ENCODE results near the gene TMC8. TPM values are rescaled to one million over a fixed set of nuclear protein-coding genes. Genes with fewer than 3 reads are reported as not detected.
"Not testable (repeated sequence)": the region's sequence is repeated elsewhere in the genome, so short reads cannot be mapped to it uniquely, and the experiment has no call there.

The TMC8 gene
- polyA plus RNA-seq, 3 donors, result 1.1 to 3.5 (median 2.4) TPM

DNA sequence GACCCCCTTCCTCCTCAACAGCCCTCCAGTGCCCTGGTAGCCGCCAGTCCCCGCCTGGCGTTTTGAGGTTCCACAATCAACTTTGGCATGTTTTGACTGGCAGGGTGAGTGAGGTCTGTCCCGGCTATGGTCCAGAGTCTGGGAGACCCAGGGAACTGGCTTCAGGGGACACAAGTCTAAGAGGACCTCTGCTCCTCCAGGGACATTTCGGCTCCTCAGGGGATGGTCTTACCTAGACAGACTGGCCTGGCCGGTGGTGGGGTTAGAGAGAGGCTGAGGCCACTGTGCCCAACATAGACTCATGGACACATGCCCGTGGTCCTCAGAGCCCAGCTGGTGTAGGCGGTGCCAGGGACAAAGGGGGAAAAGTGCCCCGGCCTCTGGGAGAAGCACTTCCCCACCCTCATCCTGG lies 2.2 kb downstream of the TMC8 start:
- no peak for DNase-seq (ENCODE audit: extremely low read depth in 1 of 11, low read depth in 9 of 11, low spot score in 4 of 11)

DNA sequence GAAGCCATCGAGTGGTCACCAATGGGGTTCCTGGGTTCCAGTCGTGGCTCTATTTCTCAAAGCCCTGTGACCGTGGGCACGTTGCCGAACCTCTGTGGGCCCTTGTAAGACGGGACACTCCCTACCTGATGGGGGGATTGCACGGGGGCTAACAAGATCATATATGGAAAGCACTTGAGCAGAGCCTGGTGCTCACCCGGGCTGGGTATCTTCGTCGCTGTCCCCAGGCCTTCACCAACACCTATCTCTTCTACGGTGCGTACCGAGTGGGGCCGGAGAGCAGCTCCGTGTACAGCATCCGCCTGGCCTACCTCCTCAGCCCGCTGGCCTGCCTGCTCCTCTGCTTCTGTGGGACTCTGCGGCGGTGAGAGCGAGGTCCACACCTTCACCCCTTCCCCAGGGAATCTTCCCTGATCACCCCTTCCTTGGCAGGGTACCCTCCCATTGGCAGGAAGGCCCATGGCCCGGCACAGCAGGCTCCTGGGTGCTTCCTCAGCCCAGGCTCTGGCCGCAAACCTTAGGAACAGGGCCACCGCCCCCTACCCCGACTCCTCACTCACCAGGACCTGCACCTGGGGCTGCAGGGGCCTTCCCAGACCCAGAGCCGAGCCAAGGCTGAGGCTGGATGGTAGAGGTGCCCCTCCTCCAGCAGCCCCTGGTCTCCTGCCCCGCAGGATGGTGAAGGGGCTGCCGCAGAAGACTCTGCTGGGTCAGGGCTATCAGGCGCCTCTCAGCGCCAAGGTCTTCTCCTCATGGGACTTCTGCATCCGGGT lies 2.8 kb downstream of the TMC8 start:
- no peak for DNase-seq (ENCODE audit: extremely low read depth in 1 of 11, low read depth in 9 of 11, low spot score in 4 of 11)

DNA sequence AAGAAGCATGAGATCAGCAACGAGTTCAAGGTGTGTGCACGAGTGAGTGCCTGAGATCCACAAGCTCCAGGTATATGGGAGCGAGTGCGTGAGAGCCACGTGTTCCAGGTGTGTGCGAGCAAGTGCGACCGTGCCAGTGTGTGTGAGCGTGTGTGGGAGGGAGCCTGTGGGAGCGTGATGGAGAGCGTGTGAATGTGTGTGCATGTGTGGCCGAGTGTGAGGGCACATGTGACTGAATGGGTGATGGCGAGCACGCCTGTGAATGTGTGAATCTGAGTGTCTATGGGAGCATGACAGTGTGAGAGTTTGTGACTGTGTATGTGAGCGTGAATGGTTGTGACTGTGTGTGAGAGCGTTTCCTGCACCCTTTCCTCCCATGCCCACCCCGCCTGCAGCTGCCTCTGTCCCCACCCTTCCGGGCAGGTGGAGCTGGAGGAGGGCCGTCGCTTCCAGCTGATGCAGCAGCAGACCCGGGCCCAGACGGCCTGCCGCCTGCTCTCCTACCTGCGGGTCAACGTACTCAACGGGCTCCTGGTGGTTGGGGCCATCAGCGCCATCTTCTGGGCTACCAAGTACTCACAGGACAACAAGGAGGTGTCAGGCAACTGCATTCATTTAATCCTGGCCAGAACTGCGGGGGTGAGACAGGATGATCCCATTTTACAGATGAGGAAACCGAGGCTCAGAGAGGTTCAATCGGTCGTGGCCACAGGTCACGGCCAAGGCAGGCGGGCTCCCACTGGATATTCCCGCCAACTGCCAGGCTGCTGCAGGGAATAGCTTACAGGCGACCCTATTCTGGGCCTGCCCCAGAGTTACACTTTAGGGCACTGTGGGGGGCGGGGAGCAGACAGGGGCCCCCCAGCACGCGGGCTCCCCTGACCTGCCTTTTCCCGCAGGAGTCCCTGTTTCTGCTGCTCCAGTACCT lies 3.7 kb downstream of the TMC8 start:
- DNase-seq (ENCODE audit: extremely low read depth in 1 of 11, low read depth in 9 of 11, low spot score in 4 of 11), result no peak

DNA sequence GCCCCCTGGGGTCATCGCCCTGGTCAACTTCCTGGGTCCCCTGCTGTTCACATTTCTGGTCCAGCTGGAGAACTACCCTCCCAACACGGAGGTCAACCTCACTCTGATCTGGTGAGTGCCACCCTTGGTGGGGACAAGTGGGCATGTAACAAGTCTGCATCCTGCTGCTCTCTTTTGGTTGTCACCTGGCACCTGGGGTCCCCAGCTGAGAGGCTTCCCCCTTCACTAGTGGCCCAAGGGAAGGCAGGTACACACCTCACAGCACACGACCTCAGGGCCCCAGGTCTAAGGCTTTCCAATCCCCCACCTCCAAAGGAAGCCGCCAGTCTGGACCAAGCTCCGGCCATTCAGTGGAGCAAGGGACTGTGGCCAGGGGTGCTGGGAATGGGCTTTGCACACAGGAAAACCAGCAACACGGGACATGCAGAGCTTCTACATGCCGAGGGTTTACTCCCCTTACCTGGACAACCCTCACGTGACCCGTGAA lies 4.4 kb downstream of the TMC8 start:
- no peak for DNase-seq (ENCODE audit: extremely low read depth in 1 of 11, low read depth in 9 of 11, low spot score in 4 of 11)

DNA sequence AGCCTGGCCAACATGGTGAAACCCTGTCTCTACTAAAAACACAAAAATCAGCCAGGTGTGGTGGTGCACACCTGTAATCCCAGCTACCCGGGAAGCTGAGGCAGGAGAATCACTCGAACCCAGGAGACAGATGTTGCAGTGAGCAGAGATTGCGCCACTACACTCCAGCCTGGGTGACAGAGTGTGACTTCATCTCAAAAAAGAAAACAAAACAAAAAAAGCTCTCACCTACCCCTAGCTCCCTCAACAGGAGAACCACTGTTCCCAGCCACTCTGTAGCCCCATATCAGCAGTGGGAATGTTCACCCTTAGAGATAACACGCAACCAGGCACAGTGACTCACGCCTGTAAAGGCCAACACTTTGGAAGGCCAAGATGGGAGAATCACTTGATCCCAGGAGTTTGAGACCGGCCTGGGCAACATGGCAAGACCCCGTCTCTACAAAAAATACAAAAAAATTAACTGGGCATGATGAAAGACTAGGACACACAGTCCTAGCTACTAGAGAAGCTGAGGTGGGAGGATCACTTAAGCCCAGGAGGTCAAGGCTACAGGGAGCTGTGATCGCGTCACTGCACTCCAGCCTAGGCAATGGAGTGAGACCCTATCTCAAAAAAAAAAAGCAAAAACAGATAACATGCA lies 5.4 kb downstream of the TMC8 start:
- DNase-seq (ENCODE audit: extremely low read depth in 1 of 11, low read depth in 9 of 11, low spot score in 4 of 11), result no peak

DNA sequence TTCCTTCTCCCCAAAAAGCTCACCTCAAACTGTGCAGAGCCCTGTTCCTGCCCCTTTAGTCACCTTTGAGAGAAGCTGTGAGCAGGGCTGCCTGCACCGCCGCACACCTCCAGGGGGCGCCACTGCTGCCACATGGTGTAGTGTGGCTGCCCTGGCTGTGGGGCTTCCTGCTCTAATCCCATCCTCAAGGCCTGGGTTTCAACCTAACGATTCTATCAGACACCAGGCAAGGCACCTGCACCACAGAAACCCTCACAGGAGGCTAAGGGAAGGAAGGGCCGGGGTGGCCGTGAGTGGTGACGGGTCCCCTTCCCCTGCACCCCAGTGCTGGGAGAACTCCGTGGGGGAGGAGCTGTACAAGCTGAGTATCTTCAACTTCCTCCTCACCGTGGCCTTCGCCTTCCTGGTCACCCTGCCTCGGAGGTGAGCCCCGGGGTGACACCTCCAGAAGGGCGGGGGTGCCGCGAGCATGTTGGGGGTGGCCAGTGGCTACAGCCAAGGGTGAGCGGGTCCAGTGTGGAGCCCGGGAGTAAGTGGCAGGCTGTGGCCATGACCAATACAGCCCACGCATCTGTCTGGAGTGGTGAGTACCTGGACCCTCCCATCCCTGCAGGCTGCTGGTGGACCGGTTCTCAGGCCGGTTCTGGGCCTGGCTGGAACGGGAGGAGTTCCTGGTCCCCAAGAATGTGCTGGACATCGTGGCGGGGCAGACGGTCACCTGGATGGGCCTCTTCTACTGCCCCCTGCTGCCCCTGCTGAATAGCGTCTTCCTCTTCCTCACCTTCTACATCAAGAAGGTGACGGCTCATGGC lies 7.0 kb downstream of the TMC8 start:
- no peak for DNase-seq (ENCODE audit: extremely low read depth in 1 of 11, low read depth in 9 of 11, low spot score in 4 of 11)

DNA sequence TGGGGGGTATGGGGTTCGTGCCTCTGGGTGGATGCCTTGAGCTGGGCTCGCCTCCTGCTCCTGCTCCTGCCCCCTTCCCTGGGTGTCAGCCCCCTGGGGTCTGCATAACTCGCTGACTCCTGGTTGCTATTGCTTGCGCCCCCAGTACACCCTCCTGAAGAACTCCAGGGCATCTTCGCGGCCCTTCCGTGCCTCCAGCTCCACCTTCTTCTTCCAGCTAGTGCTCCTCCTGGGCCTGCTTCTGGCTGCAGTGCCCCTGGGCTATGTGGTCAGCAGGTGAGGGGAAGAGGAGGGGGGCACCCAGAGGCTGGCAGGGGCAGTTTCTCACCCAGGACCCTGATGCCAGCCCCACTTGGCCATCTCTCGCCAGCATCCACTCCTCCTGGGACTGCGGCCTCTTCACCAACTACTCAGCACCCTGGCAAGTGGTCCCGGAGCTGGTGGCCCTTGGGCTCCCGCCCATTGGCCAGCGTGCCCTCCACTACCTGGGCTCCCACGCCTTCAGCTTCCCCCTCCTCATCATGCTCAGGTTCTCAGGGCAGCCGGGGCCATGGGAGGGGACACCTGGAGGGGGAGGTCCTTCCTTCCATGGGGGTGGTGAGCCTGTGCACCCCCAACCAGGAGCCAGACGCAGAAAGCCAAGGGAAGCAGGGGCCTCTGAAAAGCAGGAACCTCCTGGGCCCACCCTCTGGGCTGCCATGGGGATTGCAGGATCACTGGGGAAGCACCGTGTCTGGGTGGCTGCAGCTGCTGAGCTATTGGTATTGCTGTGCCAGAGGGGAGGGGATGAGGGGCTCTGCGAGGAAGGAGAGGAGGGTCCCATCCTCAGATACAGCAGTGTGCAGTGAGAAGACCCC lies 7.9 kb downstream of the TMC8 start:
- DNase-seq (ENCODE audit: extremely low read depth in 1 of 11, low read depth in 9 of 11, low spot score in 4 of 11), result no peak

DNA sequence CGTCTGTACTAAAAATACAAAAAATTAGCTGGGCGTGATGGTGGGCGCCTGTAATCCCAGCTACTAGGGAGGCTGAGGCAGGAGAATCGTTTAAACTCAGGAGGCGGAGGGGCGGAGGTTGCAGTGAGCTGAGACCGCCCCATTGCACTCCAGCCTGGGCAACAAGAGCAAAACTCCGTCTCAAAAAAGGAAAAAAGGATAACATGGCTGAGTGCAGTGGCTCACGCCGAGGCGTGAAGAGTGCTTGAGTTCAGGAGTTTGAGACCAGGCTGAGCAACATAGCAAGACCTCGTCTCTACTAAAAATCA lies 9.2 kb downstream of the TMC8 start:
- not testable (repeated sequence) for DNase-seq (ENCODE audit: extremely low read depth in 1 of 11, low read depth in 9 of 11, low spot score in 4 of 11)

DNA sequence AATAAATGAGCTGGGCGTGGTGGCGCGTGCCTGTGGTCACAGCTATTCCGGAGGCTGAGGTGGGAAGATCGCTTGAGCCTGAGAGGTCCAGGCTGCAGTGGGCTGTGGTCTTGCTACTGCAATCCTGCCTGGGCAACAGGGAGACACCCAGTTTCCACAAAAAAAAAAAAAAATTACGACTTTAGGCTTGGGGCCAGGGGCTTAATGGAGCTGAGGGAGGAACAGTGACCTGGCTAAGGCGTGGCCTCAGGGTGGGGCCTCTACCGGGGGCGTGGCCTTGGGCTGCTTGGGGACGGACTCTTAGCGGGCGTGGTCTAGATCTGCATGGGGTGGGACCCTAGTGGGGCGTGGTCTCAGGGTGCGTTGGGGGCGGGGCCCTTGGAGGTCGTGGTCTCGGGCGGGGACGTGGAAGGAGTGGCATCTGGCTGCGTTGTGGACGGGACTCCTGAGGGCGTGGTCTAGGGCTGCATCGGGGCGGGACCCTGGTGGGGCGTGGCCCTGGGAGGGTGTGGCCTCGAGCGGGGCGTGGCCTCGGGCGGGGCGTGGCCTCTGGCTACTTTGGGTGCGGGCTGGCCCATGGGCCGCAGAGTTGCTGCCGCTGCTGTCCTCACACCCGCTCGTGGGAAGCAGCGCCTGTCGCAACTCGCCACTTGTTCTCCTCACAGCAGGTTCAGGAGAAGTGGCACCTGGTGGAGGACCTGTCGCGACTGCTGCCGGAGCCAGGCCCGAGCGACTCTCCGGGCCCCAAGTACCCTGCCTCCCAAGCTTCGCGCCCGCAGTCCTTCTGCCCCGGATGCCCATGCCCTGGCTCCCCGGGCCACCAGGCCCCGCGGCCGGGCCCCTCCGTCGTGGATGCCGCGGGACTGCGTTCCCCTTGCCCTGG lies 9.8 kb downstream of the TMC8 start:
- DNase-seq (ENCODE audit: extremely low read depth in 1 of 11, low read depth in 9 of 11, low spot score in 4 of 11), result peak in 2 of 11 donors; percentile 47 to 82

DNA sequence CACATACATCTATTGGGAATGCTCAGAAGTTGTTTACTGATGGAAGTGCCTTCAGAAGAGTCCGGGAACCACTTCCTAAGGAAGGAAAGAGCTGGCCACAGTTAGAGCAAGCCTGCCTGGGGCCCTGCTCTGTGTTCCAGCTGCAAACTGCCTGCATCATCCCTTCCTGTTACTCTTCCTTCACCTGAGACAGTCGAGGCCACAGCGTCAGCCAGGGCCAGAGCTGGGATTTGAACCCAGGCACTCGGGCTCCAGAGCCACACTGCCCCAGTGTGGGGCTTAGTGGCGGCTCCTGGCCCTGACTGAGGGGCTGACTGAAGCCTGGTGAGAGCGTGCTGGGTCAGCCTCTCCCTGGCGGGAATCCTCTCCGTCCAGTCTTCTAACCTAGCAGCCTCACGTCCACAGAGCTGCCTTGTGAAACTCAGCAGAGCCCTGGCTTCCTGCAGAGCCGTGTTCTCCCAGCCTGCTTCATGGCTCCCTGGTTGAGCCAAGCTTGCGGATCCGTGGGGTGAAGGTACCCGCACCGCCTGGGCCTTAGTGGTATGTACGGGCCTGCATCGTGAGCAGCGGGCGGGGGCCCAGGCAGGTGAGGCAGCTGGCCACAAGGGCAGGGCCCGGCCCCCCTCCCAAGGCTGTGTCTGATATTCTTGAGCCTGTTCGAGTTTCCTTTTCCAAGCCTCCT lies 11.0 kb downstream of the TMC8 start:
- DNase-seq (ENCODE audit: extremely low read depth in 1 of 11, low read depth in 9 of 11, low spot score in 4 of 11), result no peak

DNA sequence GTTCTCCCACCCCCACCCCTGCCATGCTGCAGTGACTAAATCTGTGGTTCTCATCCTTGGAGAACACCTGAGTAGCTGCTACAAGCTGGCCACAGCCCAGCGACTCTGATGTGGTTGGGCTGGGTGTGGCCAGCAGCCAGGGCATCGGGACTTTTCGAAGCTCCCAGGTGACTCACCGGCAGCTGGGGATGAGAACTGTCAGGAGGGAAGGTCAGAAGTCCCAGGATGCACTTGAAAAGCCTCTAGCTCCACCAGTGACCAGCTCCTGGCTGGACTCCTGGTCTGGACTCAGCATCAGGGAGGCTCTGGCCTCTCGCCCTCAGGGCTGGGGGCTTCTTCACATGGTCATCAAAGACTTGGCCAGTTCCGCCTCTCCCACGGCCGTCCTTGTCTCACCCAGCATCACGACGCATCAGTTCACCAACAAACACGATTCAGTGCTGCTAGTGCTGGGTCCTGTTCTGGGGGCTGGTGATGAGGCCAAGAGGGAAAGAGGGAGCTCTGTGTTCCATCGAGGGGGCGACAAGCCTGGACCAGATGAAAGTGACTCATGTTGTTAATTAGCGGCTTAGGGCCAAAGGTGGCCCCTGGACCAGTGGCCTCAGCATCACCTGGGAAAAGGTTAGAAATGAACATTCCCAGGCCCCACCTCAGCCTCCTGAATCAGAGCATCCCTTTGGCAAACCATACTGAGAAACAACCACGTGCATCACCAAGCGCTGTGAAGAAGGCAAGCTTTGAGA lies 11.7 kb downstream of the TMC8 start:
- no peak for DNase-seq (ENCODE audit: extremely low read depth in 1 of 11, low read depth in 9 of 11, low spot score in 4 of 11)

DNA sequence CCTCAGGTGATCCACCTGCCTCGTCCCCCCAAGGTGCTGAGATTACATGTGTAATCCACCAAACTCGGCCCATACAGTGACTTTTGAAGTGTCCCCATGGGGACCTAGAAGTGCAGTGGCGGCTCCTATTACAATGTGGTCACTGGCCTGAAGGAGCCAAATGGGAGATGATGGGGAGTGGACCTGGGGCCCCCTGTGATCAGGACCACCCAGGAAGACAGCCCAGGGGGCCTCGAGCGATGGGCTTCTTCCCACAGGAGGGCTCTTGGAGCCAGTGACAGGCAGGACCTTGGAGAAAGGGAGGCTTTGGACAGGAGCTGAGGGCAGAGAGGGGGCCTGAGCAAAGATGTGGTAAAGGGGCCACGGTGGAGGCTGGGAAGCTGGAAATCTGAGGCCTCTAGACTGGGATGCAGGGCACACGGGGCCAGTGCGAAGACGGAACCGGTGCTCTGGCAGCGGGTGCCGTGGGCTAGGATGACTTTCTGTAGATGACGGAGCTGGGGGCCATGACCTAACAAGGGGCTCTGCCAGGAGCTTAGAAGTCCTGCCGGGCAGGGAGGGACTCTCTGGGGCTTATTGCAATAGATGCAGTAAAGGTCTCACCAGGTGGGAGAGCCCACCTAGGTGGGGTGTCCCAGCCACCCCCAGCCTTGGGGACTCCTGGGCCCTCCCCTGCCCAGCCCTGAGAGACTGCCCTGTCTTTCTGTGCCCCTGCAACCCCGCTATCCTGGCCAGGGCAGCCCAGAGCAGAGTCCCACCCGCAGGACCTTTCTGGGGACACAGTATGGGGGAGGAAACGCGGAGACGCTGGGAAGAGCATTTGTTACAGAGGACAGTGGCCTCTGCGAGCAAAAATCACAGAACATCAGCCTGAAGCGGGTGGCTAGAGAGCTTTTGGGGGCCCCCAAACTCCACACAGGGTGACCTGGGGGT lies 12.9 kb downstream of the TMC8 start:
- no peak for DNase-seq (ENCODE audit: extremely low read depth in 1 of 11, low read depth in 9 of 11, low spot score in 4 of 11)

DNA sequence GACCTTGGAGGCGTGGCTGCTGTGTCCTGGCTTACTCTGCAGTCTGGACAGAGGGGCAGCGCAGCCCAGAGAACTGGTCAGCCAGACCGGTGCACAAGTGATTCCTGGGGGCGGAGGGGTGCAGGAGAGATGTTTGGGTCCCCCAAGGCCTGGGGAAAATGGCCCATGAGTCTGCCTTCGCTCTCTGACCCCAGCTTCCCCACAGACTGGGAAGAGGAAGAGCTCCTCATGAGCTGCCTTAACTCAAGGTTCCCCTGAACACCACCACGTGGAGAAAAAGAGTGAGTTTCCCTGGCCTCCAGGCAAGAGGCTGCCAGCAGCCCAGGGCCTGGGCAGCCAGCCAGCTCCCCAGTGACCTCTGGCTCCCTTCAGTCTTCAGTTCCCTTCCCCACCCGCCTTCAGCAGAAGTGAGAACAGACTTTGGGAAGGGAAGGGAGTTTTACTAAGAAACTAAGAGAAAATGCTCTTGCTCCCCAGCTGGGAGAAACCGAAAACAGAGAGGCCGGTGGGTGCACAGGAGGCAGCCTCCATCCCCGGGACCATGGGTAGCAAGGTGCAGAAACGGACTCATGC lies 13.7 kb downstream of the TMC8 start:
- DNase-seq (ENCODE audit: extremely low read depth in 1 of 11, low read depth in 9 of 11, low spot score in 4 of 11), result peak in 3 of 11 donors; percentile 71 to 80 (median 77)

All from renal cortex interstitium (tissue), 11 donors.